ENCODE data around the gene EXOC3. TPM values are rescaled to one million over a fixed set of nuclear protein-coding genes. Genes with fewer than 3 reads are reported as not detected.
A peak's percentile ranks its signal among the peaks of the same experiment; 100 is the strongest.

Gene EXOC3
- total RNA-seq, 1 experiment from 2014 or later: 19.4 TPM

DNA sequence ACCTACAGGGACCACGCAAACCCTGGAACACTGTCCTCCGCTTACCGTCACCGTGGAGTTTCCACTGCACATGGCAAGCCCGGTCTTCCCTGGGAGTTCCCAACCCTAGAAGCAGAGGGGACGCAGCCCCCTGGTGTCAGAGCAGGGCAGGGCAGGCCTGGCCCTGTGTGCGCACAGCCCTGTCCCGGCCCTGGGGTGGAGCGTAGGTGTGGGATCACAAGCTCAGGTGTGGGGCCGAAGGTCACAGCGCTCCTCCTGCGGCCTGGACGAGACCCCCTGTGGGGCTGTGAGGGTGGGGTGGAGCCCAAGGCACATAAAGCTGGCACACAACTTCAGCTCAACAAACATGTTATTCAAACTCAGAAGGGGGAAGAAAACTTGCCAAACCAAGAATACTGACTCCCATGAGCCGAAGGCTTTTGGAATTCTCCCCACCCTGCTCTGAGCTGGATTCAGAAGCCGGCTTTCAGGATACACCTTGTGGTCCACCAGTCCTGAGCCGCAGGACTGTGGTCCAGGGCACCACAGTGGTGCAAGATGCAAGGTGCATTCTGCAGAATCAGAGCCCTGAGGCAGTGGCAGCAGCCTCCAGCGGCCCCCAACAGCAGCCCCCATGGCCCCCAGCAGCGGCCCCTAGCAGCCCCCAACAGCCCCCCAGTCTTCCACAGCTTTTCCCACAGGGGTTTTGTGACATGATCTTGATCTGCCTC, 11.8 kb upstream of the EXOC3 start:
- peak; percentile 36 for DNase-seq
- no peaks in the 10 kb centered on the region for H3K9me3 ChIP-seq
- H3K4me3 ChIP-seq: no peak overlapping the region
- peaks cover 32% of the 10 kb centered on the region for H3K36me3 ChIP-seq
- no peaks in the 10 kb centered on the region for H3K27me3 ChIP-seq

DNA sequence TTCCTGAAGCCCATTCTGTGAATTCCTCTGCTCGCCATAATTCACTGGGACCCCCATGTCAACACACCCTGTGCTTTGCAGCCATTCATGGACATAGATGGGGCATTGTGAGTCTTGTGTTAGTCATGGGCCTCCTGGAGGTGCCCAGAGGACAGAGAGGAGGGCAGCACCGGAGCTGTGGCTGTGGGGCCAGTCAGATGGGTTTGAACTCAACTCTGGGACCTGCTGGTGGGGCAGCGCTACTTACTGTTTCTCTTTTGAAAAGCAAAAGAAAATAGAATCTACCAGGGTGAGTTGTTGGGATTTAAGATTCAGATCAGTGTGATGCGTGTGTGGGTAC, 11.3 kb upstream of the EXOC3 start:
- no peaks in the 10 kb centered on the region for H3K9me3 ChIP-seq
- H3K36me3 ChIP-seq: peaks cover 32% of the 10 kb centered on the region
- no peak overlapping the region for H3K4me3 ChIP-seq
- no peaks in the 10 kb centered on the region for H3K27me3 ChIP-seq
- no peak for DNase-seq

DNA sequence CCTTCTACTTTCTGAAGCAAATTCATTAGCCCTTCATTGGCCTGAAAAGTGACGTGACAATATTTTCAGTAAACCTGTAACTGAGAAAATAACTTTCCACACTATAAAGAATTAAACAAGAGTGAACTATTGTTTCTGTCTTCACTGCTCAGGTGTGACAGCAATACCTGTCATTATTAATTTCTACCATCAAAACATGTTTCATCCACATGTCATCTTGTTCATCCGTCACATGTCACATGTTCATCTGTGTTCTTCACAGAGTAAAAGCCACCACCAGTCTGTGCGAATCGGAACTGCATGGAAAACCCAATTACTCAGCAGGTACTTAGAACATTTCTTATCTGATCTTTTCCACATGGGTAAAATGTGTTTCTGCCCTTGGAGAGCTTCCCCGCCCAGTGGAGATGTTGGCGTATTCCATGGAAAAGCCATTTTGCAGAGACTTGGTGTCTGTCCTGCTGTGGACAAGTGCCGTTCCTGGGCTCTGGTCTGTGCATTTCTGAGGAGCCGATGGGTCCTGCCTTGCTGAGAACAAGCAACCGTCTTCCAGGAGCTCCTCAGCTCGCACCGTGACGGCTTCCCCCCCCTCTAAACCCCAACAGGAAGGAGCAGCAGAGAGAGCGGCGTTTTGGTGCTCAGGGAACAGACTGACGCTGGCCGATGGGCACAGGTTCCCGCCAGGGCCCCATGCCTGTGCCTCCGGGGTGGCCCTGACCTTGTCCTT, 10.6 kb upstream of the EXOC3 start:
- H3K9me3 ChIP-seq: no peaks in the 10 kb centered on the region
- no peaks in the 10 kb centered on the region for H3K27me3 ChIP-seq
- H3K36me3 ChIP-seq: peaks cover 30% of the 10 kb centered on the region
- H3K4me3 ChIP-seq: no peak overlapping the region
- no peak for DNase-seq

DNA sequence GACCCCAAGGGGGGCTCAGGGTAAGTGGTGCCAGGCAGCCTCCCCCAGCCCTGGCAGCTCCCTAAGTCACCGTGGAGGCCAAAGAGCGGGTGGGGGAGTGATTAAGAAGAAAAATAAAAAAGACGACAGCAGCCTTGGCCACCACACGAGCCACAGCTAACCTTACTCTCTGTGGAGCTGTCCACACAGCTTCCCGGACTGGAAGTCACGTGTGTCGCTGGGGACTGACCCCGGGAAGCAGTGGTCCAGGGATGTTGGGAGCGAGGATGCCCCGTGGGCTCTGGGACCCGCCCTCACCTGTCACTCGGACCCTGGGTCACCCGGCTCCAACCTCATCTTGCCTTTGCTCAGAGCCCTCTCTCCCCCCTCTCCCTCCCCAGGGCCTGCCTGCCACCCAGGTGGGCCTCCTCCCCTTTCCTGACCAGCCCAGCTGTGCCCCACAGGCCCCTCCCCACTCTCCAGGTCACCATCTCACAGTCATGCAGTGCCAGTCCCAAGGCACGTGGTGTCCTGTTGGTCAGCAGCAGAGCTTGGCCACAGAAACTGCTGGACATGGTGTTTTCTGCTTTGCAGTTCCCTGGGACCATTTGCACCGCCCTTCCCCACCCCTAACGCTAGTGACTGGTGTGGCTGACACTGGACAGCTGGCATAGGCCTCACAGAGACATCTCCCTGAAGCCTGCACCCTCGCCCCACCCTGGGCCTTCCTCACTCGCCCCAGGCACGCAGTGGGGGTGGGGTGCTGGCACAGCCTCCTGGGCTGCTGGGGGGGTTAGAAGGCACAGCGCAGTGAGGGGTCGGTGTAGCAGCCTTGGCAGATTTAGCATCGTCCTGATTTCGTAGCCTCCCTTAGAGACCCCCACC, 9.8 kb upstream of the EXOC3 start:
- no peak overlapping the region for H3K4me3 ChIP-seq
- H3K9me3 ChIP-seq: no peaks in the 10 kb centered on the region
- no peaks in the 10 kb centered on the region for H3K27me3 ChIP-seq
- DNase-seq: no peak
- H3K36me3 ChIP-seq: peaks cover 24% of the 10 kb centered on the region

DNA sequence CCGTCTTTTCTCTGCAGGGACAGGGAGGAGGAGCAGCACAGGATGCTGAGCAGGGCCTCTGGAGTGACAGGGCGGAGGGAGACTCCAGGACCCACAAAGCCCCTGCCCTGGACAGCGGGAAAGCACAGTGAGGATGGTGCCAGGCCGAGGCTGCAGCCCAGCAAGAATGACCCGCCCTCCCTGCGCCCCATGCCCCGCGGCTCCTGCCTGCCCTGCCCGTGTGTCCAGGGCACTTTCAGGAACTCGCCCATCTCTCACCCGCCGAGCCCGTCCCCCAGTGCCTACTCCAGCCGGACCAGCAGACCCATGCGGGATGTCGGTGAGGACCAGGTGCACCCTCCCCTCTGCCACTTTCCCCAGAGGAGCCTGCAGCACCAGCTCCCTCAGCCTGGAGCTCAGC, 9.1 kb upstream of the EXOC3 start:
- Histone ChIP-seq H3K4me3 (no peak overlapping the region), H3K27me3 (no peaks in the 10 kb centered on the region), H3K9me3 (no peaks in the 10 kb centered on the region), H3K36me3 (peaks cover 21% of the 10 kb centered on the region)
- DNase-seq: no peak

DNA sequence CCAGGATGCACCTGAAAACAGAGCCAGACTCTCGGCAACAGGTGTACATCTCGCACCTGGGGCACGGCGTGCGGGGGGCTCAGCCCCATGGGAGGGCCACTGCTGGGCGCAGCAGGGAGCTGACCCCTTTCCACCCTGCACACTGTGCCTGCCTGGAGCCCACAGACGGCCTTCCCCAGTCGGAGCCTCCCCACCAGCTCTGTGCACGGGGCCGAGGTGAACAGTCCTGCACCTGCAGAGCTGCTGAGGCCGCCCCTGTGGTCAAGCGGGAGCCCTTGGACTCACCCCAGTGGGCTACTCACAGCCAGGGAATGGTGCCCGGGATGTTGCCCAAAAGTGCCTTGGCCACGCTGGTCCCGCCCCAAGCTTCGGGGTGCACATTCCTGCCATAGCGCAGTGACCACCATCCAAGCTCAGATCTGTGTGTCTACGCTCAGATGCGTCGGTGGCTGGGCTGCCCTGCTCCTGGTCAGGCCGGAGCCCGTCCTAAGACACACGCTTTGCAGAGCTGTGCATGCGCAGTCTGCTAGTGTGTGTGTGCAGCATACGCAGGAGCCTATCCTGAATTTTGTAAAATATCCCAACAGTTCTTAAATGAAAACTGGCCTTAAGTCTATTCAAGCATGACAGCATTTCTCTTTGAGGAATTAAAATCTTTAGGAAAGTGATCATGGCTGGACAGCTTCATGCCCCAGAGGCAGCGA, 8.4 kb upstream of the EXOC3 start:
- Histone ChIP-seq H3K4me3 (no peak overlapping the region), H3K27me3 (no peaks in the 10 kb centered on the region), H3K9me3 (no peaks in the 10 kb centered on the region), H3K36me3 (peaks cover 21% of the 10 kb centered on the region)
- no peak for DNase-seq

DNA sequence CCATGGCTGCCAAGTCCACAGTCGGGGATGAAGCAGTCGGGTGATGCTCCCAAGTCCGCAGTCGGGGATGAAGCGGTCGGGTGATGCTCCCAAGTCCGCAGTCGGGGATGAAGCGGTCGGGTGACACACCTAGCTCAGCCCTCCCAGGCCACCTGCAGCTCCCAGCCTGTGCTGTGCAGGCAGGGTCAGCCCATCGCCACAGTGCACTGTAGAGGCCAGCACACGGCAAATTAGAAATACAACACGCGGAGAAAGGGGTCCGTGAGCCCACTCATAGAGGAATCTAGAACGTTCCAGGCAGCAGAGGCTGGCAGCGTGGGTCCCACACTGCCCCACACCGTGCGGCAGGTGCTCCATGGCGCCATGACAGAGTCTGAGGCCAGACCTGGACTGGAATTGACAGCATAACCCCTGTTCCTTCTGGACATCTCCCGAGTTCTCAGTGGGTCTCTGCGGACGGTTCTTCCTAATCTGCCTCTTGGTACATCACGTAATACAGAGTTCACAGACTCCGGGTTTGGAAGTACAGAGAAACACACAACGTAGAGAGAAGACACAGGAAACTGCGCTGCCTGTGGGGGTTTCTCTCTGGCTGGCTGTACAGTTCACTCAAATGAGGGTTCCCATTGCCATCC, 7.7 kb upstream of the EXOC3 start:
- no peak overlapping the region for H3K4me3 ChIP-seq
- no peaks in the 10 kb centered on the region for H3K27me3 ChIP-seq
- H3K9me3 ChIP-seq: no peaks in the 10 kb centered on the region
- DNase-seq: no peak
- peaks cover 18% of the 10 kb centered on the region for H3K36me3 ChIP-seq

DNA sequence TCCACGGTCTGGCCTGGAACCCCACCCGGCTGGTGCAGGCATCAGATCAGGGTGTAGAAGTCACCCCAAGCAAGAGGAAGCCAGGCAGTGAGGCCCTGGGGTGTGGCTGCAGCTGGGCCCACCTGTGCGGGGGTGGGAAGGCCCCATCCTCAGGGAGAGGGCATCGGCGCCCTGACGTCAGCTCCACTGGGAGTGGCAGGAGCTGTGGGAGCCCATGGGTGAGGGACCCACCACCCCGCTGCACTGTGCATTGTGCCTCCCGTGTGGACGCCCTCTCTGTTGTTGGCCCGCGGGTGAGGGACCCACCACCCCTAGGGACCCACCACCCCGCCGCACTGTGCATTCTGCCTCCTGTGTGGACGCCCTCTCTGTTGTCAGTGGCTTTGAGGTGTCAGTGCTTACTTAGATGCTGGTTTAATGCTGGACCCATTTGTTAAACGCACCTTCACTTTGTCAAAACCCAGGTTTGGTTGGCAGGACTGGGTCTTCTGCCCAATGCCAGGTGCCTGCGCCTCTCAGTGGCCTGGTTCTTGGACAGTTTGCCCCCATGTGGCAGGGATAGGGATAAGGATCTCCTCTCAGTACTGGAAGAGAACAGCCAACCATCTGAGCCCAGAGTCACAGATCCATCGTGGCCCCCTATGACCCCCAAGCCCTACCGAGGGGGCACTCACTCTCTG, 6.9 kb upstream of the EXOC3 start:
- no peak for DNase-seq
- Histone ChIP-seq H3K36me3 (peaks cover 9% of the 10 kb centered on the region), H3K4me3 (no peak overlapping the region), H3K9me3 (no peaks in the 10 kb centered on the region), H3K27me3 (no peaks in the 10 kb centered on the region)

DNA sequence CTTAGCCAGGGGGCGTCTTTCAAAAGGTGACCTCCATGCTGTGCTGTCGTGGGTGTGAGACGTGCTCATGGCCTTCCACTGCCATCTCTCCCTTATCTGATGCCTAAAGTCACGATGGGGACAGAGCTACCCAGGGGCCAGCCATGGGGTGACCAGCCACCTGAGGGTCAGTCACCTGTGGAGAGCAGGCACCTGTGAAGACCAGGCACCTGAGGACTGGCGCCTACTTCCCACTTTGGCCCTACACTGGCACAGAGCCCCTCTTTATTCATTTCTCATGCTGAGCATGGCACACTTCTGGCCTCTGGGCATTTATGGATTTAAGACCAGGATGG, 6.4 kb upstream of the EXOC3 start:
- Histone ChIP-seq H3K4me3 (no peak overlapping the region), H3K36me3 (peaks cover 6% of the 10 kb centered on the region), H3K27me3 (no peaks in the 10 kb centered on the region), H3K9me3 (no peaks in the 10 kb centered on the region)
- DNase-seq: no peak

DNA sequence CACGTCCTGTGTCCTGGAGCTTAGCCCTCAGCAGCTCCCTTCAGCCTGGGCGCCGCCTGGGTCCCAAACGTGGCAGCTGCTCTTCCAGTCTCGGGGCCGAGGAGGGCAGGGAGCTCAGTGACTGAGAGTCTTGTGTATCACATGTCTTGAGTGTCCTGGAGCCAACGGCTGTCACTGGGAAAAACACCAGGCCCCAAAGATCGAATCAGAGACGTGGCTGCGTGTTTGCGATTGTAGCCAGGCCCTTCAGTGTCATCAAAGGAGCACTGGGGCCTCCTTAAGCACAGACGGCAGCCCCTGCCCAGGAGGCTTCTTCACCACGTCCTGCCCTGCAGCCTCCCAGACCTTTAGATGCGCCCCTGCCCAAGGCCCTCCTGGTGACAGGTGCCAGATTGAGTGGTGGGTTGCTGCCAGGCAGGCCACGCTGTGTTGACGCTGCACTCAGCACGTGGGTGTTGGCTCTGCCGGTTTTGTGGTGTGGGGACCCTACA, 5.7 kb upstream of the EXOC3 start:
- peaks cover 3% of the 10 kb centered on the region for H3K36me3 ChIP-seq
- no peaks in the 10 kb centered on the region for H3K27me3 ChIP-seq
- no peak overlapping the region for H3K4me3 ChIP-seq
- DNase-seq: no peak
- no peaks in the 10 kb centered on the region for H3K9me3 ChIP-seq

DNA sequence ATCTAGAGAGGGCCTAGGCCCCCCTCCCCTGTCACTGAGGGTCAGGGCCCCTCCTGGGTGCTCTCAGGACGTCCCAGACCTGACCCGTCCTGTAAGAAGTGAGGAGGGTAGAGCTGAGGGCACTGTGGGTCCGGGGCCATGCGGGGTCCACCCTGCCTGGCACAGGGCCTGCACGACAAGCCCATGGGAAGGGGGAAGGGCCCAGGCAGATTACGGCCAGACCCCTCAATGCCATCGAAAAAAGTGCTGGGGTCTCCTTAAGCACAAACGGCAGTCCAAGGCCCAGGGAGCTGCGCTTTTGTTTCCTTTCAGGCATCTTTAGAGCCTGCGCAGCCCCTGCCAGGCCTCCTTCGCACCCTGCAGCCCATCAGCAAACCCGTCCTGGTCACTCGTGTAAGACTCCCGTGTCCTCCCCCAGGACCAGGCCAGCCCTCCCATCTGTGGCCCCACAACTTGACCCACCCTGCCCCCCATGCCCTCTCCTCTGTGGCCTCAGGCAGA, 4.4 kb upstream of the EXOC3 start:
- Histone ChIP-seq H3K4me3 (no peak overlapping the region), H3K36me3 (no peaks in the 10 kb centered on the region; the same call in 1 of the 2 replicates), H3K9me3 (no peaks in the 10 kb centered on the region), H3K27me3 (no peaks in the 10 kb centered on the region)
- DNase-seq: no peak

DNA sequence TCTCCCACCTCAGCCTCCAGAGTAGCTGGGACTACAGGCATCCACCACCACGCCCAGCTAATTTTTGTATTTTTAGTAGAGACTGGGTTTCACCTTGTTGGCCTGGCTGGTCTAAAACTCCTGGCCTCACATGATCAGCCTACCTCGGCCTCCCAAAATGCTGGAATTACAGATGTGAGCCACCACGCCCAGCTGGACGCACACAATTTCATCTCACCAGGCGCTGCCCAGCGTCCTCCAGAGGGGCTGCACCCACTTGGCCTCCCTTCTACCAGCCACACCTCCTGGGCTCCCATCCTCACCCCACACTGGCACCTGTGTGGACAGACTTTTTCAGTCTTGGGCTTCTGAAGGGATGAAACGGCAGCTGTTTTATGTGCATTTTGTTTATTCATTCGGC, 3.8 kb upstream of the EXOC3 start:
- Histone ChIP-seq H3K9me3 (no peaks in the 10 kb centered on the region), H3K27me3 (no peaks in the 10 kb centered on the region), H3K36me3 (no peaks in the 10 kb centered on the region; the same call in 1 of the 2 replicates), H3K4me3 (no peak overlapping the region)
- no peak for DNase-seq

DNA sequence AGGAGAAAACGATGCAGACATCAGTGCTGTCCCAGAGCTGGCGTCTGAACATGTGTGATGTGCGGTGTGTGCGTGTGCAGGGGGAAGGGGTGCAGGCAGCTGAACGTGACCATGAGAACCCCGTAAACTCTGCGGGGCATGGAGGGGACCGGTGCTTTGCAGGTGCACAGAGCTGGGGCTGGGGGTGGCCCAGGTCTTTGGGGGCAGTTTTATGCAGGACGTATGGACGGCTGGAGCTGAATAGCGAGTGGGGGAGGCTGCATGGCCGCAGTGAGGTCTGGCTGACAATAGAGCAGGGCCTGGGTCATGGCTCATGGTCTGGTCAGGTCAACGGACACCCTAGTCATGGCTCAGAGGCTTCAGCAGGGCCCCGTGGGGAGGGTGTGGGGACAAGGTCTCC, 3.3 kb upstream of the EXOC3 start:
- DNase-seq: no peak
- H3K4me3 ChIP-seq: no peak overlapping the region
- no peaks in the 10 kb centered on the region for H3K9me3 ChIP-seq
- H3K27me3 ChIP-seq: no peaks in the 10 kb centered on the region
- H3K36me3 ChIP-seq: no peaks in the 10 kb centered on the region; the same call in 1 of the 2 replicates

DNA sequence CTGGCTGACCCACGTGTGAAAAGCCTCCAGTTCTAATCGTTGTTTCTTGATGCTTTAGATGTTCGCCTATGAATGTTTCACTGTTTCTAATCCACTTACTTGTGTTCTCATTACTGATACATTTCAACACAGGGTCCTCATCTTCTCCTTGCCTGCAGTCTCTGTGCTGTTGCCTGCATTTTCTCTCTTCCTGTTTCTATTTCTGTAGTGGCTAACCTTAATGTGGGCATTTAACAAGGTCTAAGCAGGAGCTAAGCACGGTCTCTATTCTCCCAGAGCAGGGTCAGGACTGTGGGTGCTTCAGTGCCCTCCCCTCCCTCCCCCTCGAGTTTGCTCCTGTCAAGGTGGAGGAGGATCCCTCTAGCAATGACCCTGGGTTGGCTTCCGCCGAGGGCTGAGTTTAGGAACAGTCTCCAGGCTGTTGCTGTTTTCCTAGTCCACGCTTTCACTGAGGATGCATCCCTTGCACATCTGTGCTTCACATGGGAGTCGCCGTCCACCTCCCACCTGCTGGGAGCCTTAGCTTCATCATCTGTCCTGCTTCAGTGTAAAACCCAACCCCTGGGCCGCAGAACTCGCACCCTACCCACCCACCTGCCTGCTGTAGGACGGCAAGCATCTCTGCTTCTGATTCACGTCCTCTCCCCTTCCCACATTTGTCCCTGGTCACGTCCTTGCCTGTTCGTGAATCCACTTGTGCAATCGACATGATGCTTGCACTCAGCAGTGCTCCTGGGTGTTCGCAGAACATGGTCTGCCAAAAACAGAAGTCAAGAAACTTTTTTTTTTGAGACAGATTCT, 2.4 kb upstream of the EXOC3 start:
- DNase-seq: no peak
- Histone ChIP-seq H3K9me3 (no peaks in the 10 kb centered on the region), H3K4me3 (no peak overlapping the region), H3K36me3 (0 out of 2 replicates have a peak, but pooled peaks cover 2% of the 10 kb centered on the region), H3K27me3 (no peaks in the 10 kb centered on the region)

DNA sequence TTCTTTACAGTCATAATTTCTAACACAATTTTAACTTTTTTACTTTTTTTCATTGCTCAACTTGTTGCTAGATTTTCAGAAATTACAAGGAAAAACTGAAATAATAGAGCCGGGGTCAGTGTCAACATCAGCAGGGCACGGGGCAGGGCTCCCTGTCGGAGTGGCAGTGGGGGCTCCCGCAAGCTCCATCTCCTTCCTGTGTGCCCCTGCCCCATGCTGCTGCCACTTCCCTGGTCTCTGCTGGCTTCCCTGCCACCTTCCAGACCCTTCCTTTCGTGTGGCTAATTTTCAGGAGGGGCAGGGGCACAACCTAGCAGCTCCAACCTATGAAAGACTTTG, 1.0 kb upstream of the EXOC3 start:
- DNase-seq: no peak
- H3K9me3 ChIP-seq: no peaks in the 10 kb centered on the region
- H3K27me3 ChIP-seq: no peaks in the 10 kb centered on the region
- peaks cover 13% of the 10 kb centered on the region for H3K36me3 ChIP-seq
- H3K4me3 ChIP-seq: peak overlapping the region; percentile 89

Measured in MG63 (cell line).